Body of pancreas (tissue), 4 donors: ENCODE results near the gene APBA1.

Experiments
- CTCF ChIP-seq, 7 experiments: fragments of 450-650 bp in 4 of 7; fragments of 200-600 bp in 3 of 7; sonication (generic) in 3 of 7; IDR thresholded peaks; one replicate each; pipeline ENCODE4 v1.5.1; 2016 to 2019; ENCODE audit warnings: antibody characterized with exemption in 7 of 7
- POLR2A ChIP-seq, 3 donors: fragments of 450-650 bp; IDR thresholded peaks; one replicate each; pipeline ENCODE4 v1.6.1; 2016; ENCODE audit warnings: antibody characterized with exemption in 3 of 3, mild to moderate bottlenecking in 2 of 3

- TF ChIP-seq CTCF (IDR thresholded peaks at IDR 0.05): no peak
- no peak for TF ChIP-seq POLR2A (IDR thresholded peaks at IDR 0.05)
Observed at GRCh38 chr9:69411246-69411645, 260.9 kb downstream of the APBA1 start.
